ENCODE results near the gene MAEA.

DNA sequence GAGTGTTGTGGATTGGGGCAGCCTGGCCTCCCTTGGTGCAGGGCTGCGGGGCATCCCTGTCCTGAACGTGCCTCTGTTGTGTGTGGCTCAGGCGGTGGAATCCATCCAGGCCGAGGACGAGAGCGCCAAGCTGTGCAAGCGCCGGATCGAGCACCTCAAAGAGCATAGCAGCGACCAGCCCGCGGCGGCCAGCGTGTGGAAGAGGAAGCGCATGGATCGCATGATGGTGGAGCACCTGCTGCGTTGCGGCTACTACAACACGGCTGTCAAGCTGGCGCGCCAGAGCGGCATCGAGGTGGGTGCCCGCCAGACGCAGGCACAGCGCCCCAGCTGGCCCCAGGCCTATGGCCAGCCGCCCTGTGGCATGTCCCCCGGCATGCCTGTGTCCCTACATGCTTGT, 25.6 kb downstream of the MAEA start:
- no peak for TF ChIP-seq GLIS3 (CRISPR knock-in tag; IDR thresholded peaks at IDR 0.05)
- TF ChIP-seq TOX (CRISPR knock-in tag; IDR thresholded peaks at IDR 0.05; ENCODE audit: borderline replicate concordance): no peak

Data from SK-N-SH treated with all-trans-retinoic acid at 6 μM for 48 hours (cell line).